Breast epithelium (tissue), 4 donors: ENCODE measurements around the gene PARD3B. TPM values are rescaled to one million over a fixed set of nuclear protein-coding genes. Genes with fewer than 3 reads are reported as not detected.

Source experiments
- DNase-seq, 2 donors: peaks; one replicate each; pipeline ENCODE4 v3.0.0-alpha.2; 2019; ENCODE audit warnings: low spot score in 2 of 2
- H3K27ac ChIP-seq, 2 donors: fragments of 200-600 bp; sonication (generic) in 1 of 2; one replicate each; pipeline ENCODE4 v1.5.1; 2016 to 2019; ENCODE audit warnings: mild to moderate bottlenecking in 1 of 2
- H3K27me3 ChIP-seq, 2 donors: fragments of 200-600 bp; sonication (generic) in 1 of 2; one replicate each; pipeline versions ENCODE4 v1.5.1 to v1.6.0; 2017 to 2019; ENCODE audit warnings: control low read depth in 1 of 2, mild to moderate bottlenecking in 1 of 2
- H3K36me3 ChIP-seq: fragments of 200-600 bp; one replicate; pipeline ENCODE4 v1.5.1; 2019
- H3K4me1 ChIP-seq, 2 donors: fragments of 200-600 bp; sonication (generic); one replicate each; pipeline ENCODE4 v1.5.1; 2016 to 2019; ENCODE audit warnings: control low read depth in 1 of 2
- H3K4me3 ChIP-seq, 3 donors: fragments of 200-600 bp; sonication (generic); 1 replicate in 2 of 3; 2 replicates in 1 of 3; pipeline ENCODE4 v1.5.1; 2016 to 2019; ENCODE audit warnings: mild to moderate bottlenecking in 3 of 3, moderate library complexity in 2 of 3
- H3K9me3 ChIP-seq, 2 donors: fragments of 200-600 bp; sonication (generic) in 1 of 2; one replicate each; pipeline ENCODE4 v1.5.1; 2016 to 2019; ENCODE audit warnings: control low read depth in 1 of 2
- POLR2A ChIP-seq: fragments of 450-650 bp; IDR thresholded peaks from one replicate; pipeline ENCODE4 v1.6.1; 2016; ENCODE audit warnings: antibody characterized with exemption, mild to moderate bottlenecking, moderate library complexity
- POLR2AphosphoS5 ChIP-seq, 3 donors: sonication (generic); formaldehyde crosslinking; IDR thresholded peaks; one replicate each; pipeline ENCODE4 v1.6.1; 2017; ENCODE audit warnings: antibody characterized with exemption in 3 of 3
- intact Hi-C: fragments of 100-400 bp; cut with DNase I; formaldehyde crosslinking; loops from one replicate; pipeline ENCODE4 v1.15.1; 2023; ENCODE audit warnings: low total_unique reads
- total RNA-seq, 3 donors: library from RNA; depleted of rRNA; stranded (reverse); fragments of >200 nt; gene quantifications; one replicate each; pipeline ENCODE4 v1.1.0, GENCODE V29; 2016
- TF ChIP-seq, protein P1 (sequence below), 3 donors: fragments of 450-650 bp; IDR thresholded peaks; one replicate each; pipeline ENCODE4 v1.5.1; 2016 to 2017; ENCODE audit warnings: antibody characterized with exemption in 3 of 3, mild to moderate bottlenecking in 3 of 3, moderate library complexity in 3 of 3

PARD3B gene
- total RNA-seq, 3 donors from 2014 or later: 24.6 to 66.2 (median 25.9) TPM

DNA sequence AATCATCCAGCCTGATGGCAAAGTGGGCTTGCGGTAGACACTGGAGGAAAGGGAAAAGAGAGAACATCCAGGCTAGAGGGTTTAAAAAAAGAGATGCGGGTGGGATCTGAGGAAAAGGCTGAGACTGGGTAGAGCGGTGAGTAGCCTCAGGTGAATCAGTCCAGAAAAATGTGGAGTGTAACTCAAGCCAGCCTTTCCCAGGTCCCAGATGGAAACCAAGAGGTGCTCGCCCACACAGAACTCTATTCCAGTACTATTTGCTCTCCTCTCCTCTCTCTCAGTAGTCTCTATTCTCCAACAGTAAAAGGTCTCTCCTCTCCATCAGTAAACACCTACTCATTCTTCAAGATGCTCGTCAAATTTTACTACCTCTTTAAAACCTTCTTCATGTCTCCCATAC is 1098.7 kb downstream of the PARD3B start:
- intact Hi-C loops: no loop called here
- DNase-seq: no peak
- peaks cover 0 to 7% of the 10 kb centered on the region in 2 donors for H3K9me3 ChIP-seq
- no peaks in the 10 kb centered on the region for H3K4me1 ChIP-seq
- H3K36me3 ChIP-seq: no peaks in the 10 kb centered on the region
- no peak overlapping the region for H3K4me3 ChIP-seq
- no peak overlapping the region for H3K27ac ChIP-seq
- TF ChIP-seq POLR2AphosphoS5 (IDR thresholded peaks at IDR 0.05): no peak
- TF ChIP-seq, protein P1, sequence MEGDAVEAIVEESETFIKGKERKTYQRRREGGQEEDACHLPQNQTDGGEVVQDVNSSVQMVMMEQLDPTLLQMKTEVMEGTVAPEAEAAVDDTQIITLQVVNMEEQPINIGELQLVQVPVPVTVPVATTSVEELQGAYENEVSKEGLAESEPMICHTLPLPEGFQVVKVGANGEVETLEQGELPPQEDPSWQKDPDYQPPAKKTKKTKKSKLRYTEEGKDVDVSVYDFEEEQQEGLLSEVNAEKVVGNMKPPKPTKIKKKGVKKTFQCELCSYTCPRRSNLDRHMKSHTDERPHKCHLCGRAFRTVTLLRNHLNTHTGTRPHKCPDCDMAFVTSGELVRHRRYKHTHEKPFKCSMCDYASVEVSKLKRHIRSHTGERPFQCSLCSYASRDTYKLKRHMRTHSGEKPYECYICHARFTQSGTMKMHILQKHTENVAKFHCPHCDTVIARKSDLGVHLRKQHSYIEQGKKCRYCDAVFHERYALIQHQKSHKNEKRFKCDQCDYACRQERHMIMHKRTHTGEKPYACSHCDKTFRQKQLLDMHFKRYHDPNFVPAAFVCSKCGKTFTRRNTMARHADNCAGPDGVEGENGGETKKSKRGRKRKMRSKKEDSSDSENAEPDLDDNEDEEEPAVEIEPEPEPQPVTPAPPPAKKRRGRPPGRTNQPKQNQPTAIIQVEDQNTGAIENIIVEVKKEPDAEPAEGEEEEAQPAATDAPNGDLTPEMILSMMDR (IDR thresholded peaks at IDR 0.05): no peak
- TF ChIP-seq POLR2A: no peak
- no peaks in the 10 kb centered on the region for H3K27me3 ChIP-seq

DNA sequence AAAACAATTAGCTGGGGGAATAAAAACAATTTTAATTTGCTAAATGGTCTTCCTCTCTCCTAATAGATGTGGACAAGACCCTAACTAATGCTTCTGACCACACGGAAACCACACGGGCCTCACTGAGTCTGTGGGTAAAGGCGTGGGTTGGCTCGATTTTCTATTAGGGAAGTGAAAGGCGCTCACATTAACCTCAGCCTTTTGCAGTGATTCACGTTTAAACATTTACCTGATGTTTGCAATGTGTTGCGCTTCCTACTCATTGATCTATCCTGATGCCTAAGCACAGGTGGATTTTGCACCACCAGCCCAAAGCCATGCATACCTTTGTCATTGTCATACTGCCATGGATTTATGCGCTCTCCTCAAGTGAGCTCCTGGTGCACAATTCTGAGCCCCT is 1101.4 kb downstream of the PARD3B start:
- Histone ChIP-seq H3K27me3 (no peaks in the 10 kb centered on the region), H3K4me1 (no peaks in the 10 kb centered on the region), H3K4me3 (no peak overlapping the region), H3K36me3 (no peaks in the 10 kb centered on the region), H3K27ac (no peak overlapping the region), H3K9me3 (no peaks in the 10 kb centered on the region)
- TF ChIP-seq POLR2AphosphoS5 (IDR thresholded peaks at IDR 0.05): no peak
- TF ChIP-seq, protein P1 (IDR thresholded peaks at IDR 0.05): no peak
- TF ChIP-seq POLR2A: no peak
- no peak for DNase-seq
- intact Hi-C loops: no loop called here

DNA sequence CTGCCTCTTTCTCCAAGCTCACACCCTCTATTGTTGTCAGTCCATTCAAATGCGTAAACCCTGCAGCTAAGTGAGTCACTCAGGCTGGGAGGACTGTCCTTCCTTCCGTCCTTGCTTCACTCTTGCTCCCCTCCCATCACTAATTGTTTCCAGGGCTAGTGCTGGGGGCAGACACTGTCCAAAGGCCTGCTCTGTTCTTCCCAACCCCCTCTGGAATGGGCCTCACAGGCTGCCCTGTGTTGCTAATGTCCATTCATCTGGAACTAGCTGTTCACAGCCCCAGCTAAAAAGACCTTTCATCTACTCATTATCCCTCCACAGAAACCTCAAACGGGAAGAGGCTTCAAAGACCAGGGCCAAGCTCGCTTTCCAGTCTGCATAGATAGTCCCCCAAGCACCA is 1105.2 kb downstream of the PARD3B start:
- H3K36me3 ChIP-seq: no peaks in the 10 kb centered on the region
- H3K9me3 ChIP-seq: no peaks in the 10 kb centered on the region
- intact Hi-C loops: no loop called here
- H3K4me1 ChIP-seq: no peaks in the 10 kb centered on the region
- H3K27ac ChIP-seq: peak overlapping the region in 1 of 2 donors; percentile 83
- TF ChIP-seq, protein P1 (IDR thresholded peaks at IDR 0.05): no peak
- TF ChIP-seq POLR2AphosphoS5 (IDR thresholded peaks at IDR 0.05) (no peak), POLR2A (no peak)
- H3K4me3 ChIP-seq: no peak overlapping the region
- DNase-seq: no peak
- no peaks in the 10 kb centered on the region for H3K27me3 ChIP-seq

DNA sequence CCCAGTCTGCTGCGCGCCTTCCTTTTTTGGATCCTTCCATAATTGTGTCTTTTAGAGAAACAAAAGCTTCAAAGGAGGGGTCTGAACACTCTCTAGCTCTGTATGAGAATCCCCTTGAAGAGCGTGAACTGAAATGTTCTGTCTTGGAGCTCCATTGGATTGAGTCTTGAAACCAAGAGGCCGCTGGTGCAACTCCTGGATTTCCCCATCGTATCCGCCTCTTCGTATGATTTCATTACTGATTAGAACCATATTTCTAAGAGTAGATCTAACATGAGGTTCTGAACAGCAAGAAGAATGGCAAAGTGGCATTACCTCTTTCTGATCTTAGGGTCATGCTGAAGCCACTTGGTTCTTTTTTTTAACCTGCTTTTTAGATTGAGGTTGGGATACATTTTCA is 1105.7 kb downstream of the PARD3B start:
- no peak for DNase-seq
- Histone ChIP-seq H3K4me1 (no peaks in the 10 kb centered on the region), H3K9me3 (no peaks in the 10 kb centered on the region), H3K36me3 (no peaks in the 10 kb centered on the region), H3K4me3 (no peak overlapping the region), H3K27me3 (no peaks in the 10 kb centered on the region), H3K27ac (peak overlapping the region in 1 of 2 donors; percentile 83)
- intact Hi-C loops: no loop called here
- TF ChIP-seq, protein P1 (IDR thresholded peaks at IDR 0.05): no peak
- TF ChIP-seq POLR2AphosphoS5 (IDR thresholded peaks at IDR 0.05) (no peak), POLR2A (no peak)

DNA sequence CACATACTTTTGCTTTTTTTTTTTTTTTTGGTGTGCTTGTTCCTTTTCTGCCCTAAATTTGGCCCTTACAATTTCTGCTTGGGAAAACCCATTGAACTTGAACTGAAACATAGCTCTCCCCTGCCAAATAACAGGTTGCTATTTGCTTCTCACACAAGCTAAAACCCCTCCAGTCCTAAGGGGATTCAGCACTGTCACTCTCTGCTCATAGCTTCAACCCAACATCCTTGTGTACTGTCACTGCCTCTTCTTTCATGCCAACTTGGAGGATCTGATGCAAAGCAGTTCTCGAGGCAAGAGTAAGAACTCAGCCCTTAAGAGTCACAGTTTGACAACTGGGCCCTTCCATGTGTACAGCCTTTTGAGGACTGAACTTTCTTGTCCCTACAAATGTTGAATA is 1106.4 kb downstream of the PARD3B start:
- Histone ChIP-seq H3K9me3 (no peaks in the 10 kb centered on the region), H3K4me3 (no peak overlapping the region), H3K36me3 (no peaks in the 10 kb centered on the region), H3K27me3 (no peaks in the 10 kb centered on the region), H3K4me1 (no peaks in the 10 kb centered on the region), H3K27ac (no peak overlapping the region)
- intact Hi-C loops: no loop called here
- no peak for DNase-seq
- TF ChIP-seq POLR2A: no peak
- TF ChIP-seq, protein P1 (IDR thresholded peaks at IDR 0.05): no peak
- no peak for TF ChIP-seq POLR2AphosphoS5 (IDR thresholded peaks at IDR 0.05)
